Measurements from ENCODE around the gene REPS1.

REPS1 gene

GRCh38 chr6:138987643-138988468 lies at the start of gene REPS1:
REPS1 (minus strand) TSS chr6:138988253; CDS start chr6:138987682, 571 bp downstream.
- TF ChIP-seq CTCF (IDR thresholded peaks at IDR 0.05; ENCODE audit: insufficient read depth, low read depth, low read length, missing control alignments) = peak; percentile 90
- H3K4me3 ChIP-seq (ENCODE audit: low read depth, low read length) = peak within 1 kb of the TSS; percentile 82
- peak; percentile 95 for DNase-seq (ENCODE audit: low read depth)

- no peak for TF ChIP-seq CTCF (IDR thresholded peaks at IDR 0.05; ENCODE audit: insufficient read depth, low read depth, low read length, missing control alignments)
- no peak for DNase-seq (ENCODE audit: low read depth)
Measured at GRCh38 chr6:139037490-139037889, 49.4 kb upstream of the REPS1 start.

GRCh38 chr6:139030228-139030963 lies 42.3 kb upstream of the REPS1 start:
- peak overlapping the region; percentile 87 for H3K4me3 ChIP-seq (ENCODE audit: low read depth, low read length)
- no peak for TF ChIP-seq CTCF (IDR thresholded peaks at IDR 0.05; ENCODE audit: insufficient read depth, low read depth, low read length, missing control alignments)
- DNase-seq (ENCODE audit: low read depth) = peak; percentile 78

More at GRCh38 chr6:139037490-139037889, 49.4 kb upstream of the REPS1 start:
- H3K4me3 ChIP-seq (ENCODE audit: low read depth, low read length) = no peak overlapping the region

GRCh38 chr6:139029470-139030227 lies 41.6 kb upstream of the REPS1 start:
- DNase-seq (ENCODE audit: low read depth) = peak; percentile 69
- H3K4me3 ChIP-seq (ENCODE audit: low read depth, low read length) = peak overlapping the region; percentile 87
- TF ChIP-seq CTCF (IDR thresholded peaks at IDR 0.05; ENCODE audit: insufficient read depth, low read depth, low read length, missing control alignments) = no peak

GRCh38 chr6:139028658-139029469 lies 40.8 kb upstream of the REPS1 start, which contains the start of gene ABRACL:
ABRACL (plus strand) TSS chr6:139028745; CDS start chr6:139034161, 5,416 bp downstream.
- TF ChIP-seq CTCF (IDR thresholded peaks at IDR 0.05; ENCODE audit: insufficient read depth, low read depth, low read length, missing control alignments) = no peak
- H3K4me3 ChIP-seq (ENCODE audit: low read depth, low read length) = peak within 1 kb of the TSS; percentile 87
- peak; percentile 90 for DNase-seq (ENCODE audit: low read depth)

- no peak for DNase-seq (ENCODE audit: low read depth)
- H3K4me3 ChIP-seq (ENCODE audit: low read depth, low read length) = peak overlapping the region; percentile 87
- no peak for TF ChIP-seq CTCF (IDR thresholded peaks at IDR 0.05; ENCODE audit: insufficient read depth, low read depth, low read length, missing control alignments)
Measured at GRCh38 chr6:139028215-139028657, 40.2 kb upstream of the REPS1 start.
